GM23338 (cell line): Measurements from ENCODE around the gene CCRL2. TPM values are rescaled to one million over a fixed set of nuclear protein-coding genes. Genes with fewer than 3 reads are reported as not detected.

ENCODE experiments used
- ATAC-seq: fragments of 200-7000 bp; cut with Tn5 transposase; 3 replicates; pipeline ENCODE4 v1.9.1; 2020
- DNase-seq: peaks from one replicate; pipeline ENCODE4 v3.0.0-alpha.2; 2015; ENCODE audit warnings: low spot score
- H2AFZ ChIP-seq: fragments of 200-600 bp; sonication (generic); 2 replicates; pipeline ENCODE4 v1.8.0; 2016; ENCODE audit warnings: antibody characterized with exemption, mild to moderate bottlenecking, moderate library complexity
- H3F3A ChIP-seq: fragments of 200-600 bp; sonication (generic); replicated peaks from 2 replicates; pipeline ENCODE4 v1.8.0; 2017; ENCODE audit warnings: antibody characterized with exemption, mixed run types, low read depth
- H3K27ac ChIP-seq: fragments of 200-600 bp; sonication (generic); 2 replicates; pipeline ENCODE4 v1.6.1; 2016; ENCODE audit warnings: low read depth
- H3K27me3 ChIP-seq: fragments of 200-600 bp; sonication (generic); 2 replicates; pipeline ENCODE4 v1.8.0; 2016; ENCODE audit warnings: mild to moderate bottlenecking, mixed run types, moderate library complexity; ENCODE audit not compliant: insufficient read depth
- H3K36me3 ChIP-seq: fragments of 200-600 bp; sonication (generic); 2 replicates; pipeline ENCODE4 v1.8.0; 2016; ENCODE audit warnings: mild to moderate bottlenecking; ENCODE audit not compliant: insufficient read depth
- H3K4me1 ChIP-seq: fragments of 200-600 bp; sonication (generic); 2 replicates; pipeline ENCODE4 v1.8.0; 2016; ENCODE audit warnings: mild to moderate bottlenecking, moderate library complexity; ENCODE audit not compliant: insufficient read depth
- H3K4me2 ChIP-seq: fragments of 200-600 bp; sonication (generic); 2 replicates; pipeline ENCODE4 v1.7.1; 2017; ENCODE audit warnings: mixed run types
- H3K4me3 ChIP-seq: fragments of 200-600 bp; sonication (generic); 2 replicates; pipeline ENCODE4 v1.6.1; 2016; ENCODE audit warnings: mixed run types
- H3K79me2 ChIP-seq: fragments of 200-600 bp; sonication (generic); replicated peaks from 2 replicates; pipeline ENCODE4 v1.8.0; 2017; ENCODE audit warnings: mild to moderate bottlenecking; ENCODE audit not compliant: insufficient read depth
- H3K9me2 ChIP-seq: fragments of 200-600 bp; sonication (generic); 2 replicates; pipeline ENCODE4 v1.8.0; 2017; ENCODE audit not compliant: insufficient read depth
- H4K20me1 ChIP-seq: fragments of 200-600 bp; sonication (generic); replicated peaks from 2 replicates; pipeline ENCODE4 v1.8.0; 2017; ENCODE audit warnings: mild to moderate bottlenecking; ENCODE audit not compliant: insufficient read depth
- H3K27ac Mint-ChIP-seq: 2 replicates; pipeline ENCODE4 v1.8.0; 2020; ENCODE audit warnings: inconsistent platforms, mild to moderate bottlenecking, moderate library complexity, mixed read lengths
- H3K27me3 Mint-ChIP-seq: 3 replicates; pipeline ENCODE4 v1.8.0; 2022; ENCODE audit warnings: low read depth, mild to moderate bottlenecking, moderate library complexity, mixed read lengths, inconsistent platforms; ENCODE audit not compliant: insufficient read depth, poor library complexity
- H3K36me3 Mint-ChIP-seq: 3 replicates; pipeline ENCODE4 v1.8.0; 2021; ENCODE audit warnings: low read depth, mild to moderate bottlenecking, inconsistent platforms, moderate library complexity, mixed read lengths
- H3K4me1 Mint-ChIP-seq: 3 replicates; pipeline ENCODE4 v1.8.0; 2020; ENCODE audit warnings: mild to moderate bottlenecking, inconsistent platforms, mixed read lengths
- H3K4me3 Mint-ChIP-seq: 3 replicates; pipeline ENCODE4 v1.8.0; 2021; ENCODE audit warnings: moderate library complexity, mild to moderate bottlenecking, inconsistent platforms, mixed read lengths
- H3K9me3 Mint-ChIP-seq: 3 replicates; pipeline ENCODE4 v1.8.0; 2020; ENCODE audit warnings: moderate library complexity, mild to moderate bottlenecking, inconsistent platforms, mixed read lengths
- CREB1 ChIP-seq: fragments of 250-450 bp; sonication (Bioruptor Pico); IDR thresholded peaks from 2 replicates; pipeline ENCODE4 v1.5.0; 2020; ENCODE audit warnings: low read depth, mild to moderate bottlenecking, moderate library complexity
- EZH2 ChIP-seq: fragments of 200-600 bp; sonication (generic); IDR thresholded peaks from one replicate; pipeline ENCODE4 v1.8.0; 2017; ENCODE audit warnings: antibody characterized with exemption, mild to moderate bottlenecking, low read depth; ENCODE audit not compliant: unreplicated experiment
- EZH2phosphoT487 ChIP-seq: fragments of 200-600 bp; sonication (generic); IDR thresholded peaks from one replicate; pipeline ENCODE4 v1.8.1; 2018; ENCODE audit warnings: antibody characterized with exemption; ENCODE audit not compliant: unreplicated experiment
- JUNB ChIP-seq: IDR thresholded peaks from one replicate; pipeline ENCODE4 v1.6.1; 2016; ENCODE audit warnings: antibody characterized with exemption; ENCODE audit not compliant: unreplicated experiment
- NANOG ChIP-seq: IDR thresholded peaks from 2 replicates; pipeline ENCODE4 v1.6.1; 2016; ENCODE audit warnings: antibody characterized with exemption, borderline replicate concordance
- POLR2AphosphoS5 ChIP-seq: IDR thresholded peaks from 2 replicates; pipeline ENCODE4 v1.6.1; 2016; ENCODE audit warnings: antibody characterized with exemption, low read depth
- STAT1 ChIP-seq: IDR thresholded peaks from one replicate; pipeline ENCODE4 v1.6.1; 2016; ENCODE audit warnings: antibody characterized with exemption; ENCODE audit not compliant: unreplicated experiment
- ZNF114 ChIP-seq: fragments of 250-450 bp; sonication (Bioruptor Pico); IDR thresholded peaks from 2 replicates; pipeline ENCODE4 v1.5.0; 2020; ENCODE audit warnings: mild to moderate bottlenecking, moderate library complexity
- ZNF331 ChIP-seq: fragments of 250-450 bp; sonication (Bioruptor Pico); IDR thresholded peaks from 2 replicates; pipeline ENCODE4 v1.5.0; 2020; ENCODE audit warnings: low read depth, mild to moderate bottlenecking, moderate library complexity
- polyA plus RNA-seq: library from polyadenylated mRNA; unstranded; fragments of >200 nt; fragmentation: Nextera tagmentation; extraction: Ambion mirVana; gene quantifications from 2 replicates; pipeline ENCODE4 v1.2.1, GENCODE V29; 2016
- total RNA-seq: library from RNA; depleted of rRNA; stranded (reverse); fragments of >200 nt; shearing (Covaris generic); gene quantifications from 2 replicates; pipeline ENCODE4 v1.2.3, GENCODE V29; 2014
- TF ChIP-seq, protein P1 (sequence below): IDR thresholded peaks from 2 replicates; pipeline ENCODE4 v1.6.1; 2016; ENCODE audit warnings: antibody characterized with exemption
- TF ChIP-seq, protein P2 (sequence below): IDR thresholded peaks from one replicate; pipeline ENCODE4 v1.6.1; 2018; ENCODE audit warnings: antibody characterized with exemption; ENCODE audit not compliant: unreplicated experiment
- TF ChIP-seq, protein P3 (sequence below): fragments of 250-450 bp; sonication (Bioruptor Pico); IDR thresholded peaks from 2 replicates; pipeline ENCODE4 v1.5.0; 2020; ENCODE audit warnings: mild to moderate bottlenecking, moderate library complexity
- TF ChIP-seq, protein P4 (sequence below), 2 experiments: fragments of 200-600 bp in 1 of 2; sonication (generic) in 1 of 2; conservative IDR thresholded peaks; 2 replicates each; pipeline versions ENCODE4 v1.5.1 to v1.6.1; 2016 to 2017; ENCODE audit warnings: antibody characterized with exemption in 2 of 2, low read depth in 2 of 2, mild to moderate bottlenecking in 2 of 2, moderate library complexity in 1 of 2

Gene CCRL2
- total and polyA plus RNA-seq, 2 experiments from 2014 or later: not detected

DNA sequence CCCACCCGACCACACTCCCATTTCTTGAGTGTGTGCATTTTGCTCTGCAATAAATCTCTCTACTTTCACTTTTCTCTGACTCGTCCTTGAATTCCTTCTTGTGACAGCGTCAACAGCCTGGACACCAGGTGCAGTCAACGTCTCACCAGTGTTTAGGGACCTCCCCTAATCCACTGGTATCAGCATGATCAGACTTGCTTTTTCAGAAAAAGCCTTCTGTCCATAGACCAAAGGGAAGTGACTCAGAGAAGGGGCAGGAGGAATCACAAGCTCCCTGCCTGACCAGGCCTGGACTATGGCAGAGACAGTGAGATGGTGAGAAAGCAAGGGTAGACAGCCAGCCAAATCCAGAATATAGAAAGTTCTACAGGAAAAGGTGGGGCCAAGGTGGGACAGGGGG is 20.9 kb upstream of the CCRL2 start:
- Histone ChIP-seq H3K36me3 (no peaks in the 10 kb centered on the region), H3K4me1 (peaks cover 9% of the 10 kb centered on the region), H3K27me3 (no peaks in the 10 kb centered on the region), H2AFZ (no peak overlapping the region), H4K20me1 (no peaks in the 10 kb centered on the region), H3K79me2 (no peaks in the 10 kb centered on the region), H3K27ac (no peak overlapping the region), H3F3A (no peaks in the 10 kb centered on the region), H3K4me3 (no peak overlapping the region), H3K9me2 (peaks cover 6% of the 10 kb centered on the region; the same call in 1 of the 2 replicates), H3K4me2 (no peak overlapping the region)
- H3K9me3 Mint-ChIP-seq: no peaks in the 10 kb centered on the region
- H3K4me1 Mint-ChIP-seq: peaks cover 19% of the 10 kb centered on the region
- H3K27ac Mint-ChIP-seq: no peak overlapping the region
- DNase-seq: no peak
- no peak for ATAC-seq
- no peaks in the 10 kb centered on the region for H3K36me3 Mint-ChIP-seq
- H3K4me3 Mint-ChIP-seq: no peak overlapping the region
- no peak for TF ChIP-seq STAT1
- no peak for TF ChIP-seq ZNF331
- TF ChIP-seq, protein P1, sequence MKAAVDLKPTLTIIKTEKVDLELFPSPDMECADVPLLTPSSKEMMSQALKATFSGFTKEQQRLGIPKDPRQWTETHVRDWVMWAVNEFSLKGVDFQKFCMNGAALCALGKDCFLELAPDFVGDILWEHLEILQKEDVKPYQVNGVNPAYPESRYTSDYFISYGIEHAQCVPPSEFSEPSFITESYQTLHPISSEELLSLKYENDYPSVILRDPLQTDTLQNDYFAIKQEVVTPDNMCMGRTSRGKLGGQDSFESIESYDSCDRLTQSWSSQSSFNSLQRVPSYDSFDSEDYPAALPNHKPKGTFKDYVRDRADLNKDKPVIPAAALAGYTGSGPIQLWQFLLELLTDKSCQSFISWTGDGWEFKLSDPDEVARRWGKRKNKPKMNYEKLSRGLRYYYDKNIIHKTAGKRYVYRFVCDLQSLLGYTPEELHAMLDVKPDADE: no peak
- no peak for TF ChIP-seq ZNF114
- TF ChIP-seq, protein P2, sequence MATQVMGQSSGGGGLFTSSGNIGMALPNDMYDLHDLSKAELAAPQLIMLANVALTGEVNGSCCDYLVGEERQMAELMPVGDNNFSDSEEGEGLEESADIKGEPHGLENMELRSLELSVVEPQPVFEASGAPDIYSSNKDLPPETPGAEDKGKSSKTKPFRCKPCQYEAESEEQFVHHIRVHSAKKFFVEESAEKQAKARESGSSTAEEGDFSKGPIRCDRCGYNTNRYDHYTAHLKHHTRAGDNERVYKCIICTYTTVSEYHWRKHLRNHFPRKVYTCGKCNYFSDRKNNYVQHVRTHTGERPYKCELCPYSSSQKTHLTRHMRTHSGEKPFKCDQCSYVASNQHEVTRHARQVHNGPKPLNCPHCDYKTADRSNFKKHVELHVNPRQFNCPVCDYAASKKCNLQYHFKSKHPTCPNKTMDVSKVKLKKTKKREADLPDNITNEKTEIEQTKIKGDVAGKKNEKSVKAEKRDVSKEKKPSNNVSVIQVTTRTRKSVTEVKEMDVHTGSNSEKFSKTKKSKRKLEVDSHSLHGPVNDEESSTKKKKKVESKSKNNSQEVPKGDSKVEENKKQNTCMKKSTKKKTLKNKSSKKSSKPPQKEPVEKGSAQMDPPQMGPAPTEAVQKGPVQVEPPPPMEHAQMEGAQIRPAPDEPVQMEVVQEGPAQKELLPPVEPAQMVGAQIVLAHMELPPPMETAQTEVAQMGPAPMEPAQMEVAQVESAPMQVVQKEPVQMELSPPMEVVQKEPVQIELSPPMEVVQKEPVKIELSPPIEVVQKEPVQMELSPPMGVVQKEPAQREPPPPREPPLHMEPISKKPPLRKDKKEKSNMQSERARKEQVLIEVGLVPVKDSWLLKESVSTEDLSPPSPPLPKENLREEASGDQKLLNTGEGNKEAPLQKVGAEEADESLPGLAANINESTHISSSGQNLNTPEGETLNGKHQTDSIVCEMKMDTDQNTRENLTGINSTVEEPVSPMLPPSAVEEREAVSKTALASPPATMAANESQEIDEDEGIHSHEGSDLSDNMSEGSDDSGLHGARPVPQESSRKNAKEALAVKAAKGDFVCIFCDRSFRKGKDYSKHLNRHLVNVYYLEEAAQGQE: no peak
- TF ChIP-seq EZH2phosphoT487: no peak
- TF ChIP-seq, protein P3, sequence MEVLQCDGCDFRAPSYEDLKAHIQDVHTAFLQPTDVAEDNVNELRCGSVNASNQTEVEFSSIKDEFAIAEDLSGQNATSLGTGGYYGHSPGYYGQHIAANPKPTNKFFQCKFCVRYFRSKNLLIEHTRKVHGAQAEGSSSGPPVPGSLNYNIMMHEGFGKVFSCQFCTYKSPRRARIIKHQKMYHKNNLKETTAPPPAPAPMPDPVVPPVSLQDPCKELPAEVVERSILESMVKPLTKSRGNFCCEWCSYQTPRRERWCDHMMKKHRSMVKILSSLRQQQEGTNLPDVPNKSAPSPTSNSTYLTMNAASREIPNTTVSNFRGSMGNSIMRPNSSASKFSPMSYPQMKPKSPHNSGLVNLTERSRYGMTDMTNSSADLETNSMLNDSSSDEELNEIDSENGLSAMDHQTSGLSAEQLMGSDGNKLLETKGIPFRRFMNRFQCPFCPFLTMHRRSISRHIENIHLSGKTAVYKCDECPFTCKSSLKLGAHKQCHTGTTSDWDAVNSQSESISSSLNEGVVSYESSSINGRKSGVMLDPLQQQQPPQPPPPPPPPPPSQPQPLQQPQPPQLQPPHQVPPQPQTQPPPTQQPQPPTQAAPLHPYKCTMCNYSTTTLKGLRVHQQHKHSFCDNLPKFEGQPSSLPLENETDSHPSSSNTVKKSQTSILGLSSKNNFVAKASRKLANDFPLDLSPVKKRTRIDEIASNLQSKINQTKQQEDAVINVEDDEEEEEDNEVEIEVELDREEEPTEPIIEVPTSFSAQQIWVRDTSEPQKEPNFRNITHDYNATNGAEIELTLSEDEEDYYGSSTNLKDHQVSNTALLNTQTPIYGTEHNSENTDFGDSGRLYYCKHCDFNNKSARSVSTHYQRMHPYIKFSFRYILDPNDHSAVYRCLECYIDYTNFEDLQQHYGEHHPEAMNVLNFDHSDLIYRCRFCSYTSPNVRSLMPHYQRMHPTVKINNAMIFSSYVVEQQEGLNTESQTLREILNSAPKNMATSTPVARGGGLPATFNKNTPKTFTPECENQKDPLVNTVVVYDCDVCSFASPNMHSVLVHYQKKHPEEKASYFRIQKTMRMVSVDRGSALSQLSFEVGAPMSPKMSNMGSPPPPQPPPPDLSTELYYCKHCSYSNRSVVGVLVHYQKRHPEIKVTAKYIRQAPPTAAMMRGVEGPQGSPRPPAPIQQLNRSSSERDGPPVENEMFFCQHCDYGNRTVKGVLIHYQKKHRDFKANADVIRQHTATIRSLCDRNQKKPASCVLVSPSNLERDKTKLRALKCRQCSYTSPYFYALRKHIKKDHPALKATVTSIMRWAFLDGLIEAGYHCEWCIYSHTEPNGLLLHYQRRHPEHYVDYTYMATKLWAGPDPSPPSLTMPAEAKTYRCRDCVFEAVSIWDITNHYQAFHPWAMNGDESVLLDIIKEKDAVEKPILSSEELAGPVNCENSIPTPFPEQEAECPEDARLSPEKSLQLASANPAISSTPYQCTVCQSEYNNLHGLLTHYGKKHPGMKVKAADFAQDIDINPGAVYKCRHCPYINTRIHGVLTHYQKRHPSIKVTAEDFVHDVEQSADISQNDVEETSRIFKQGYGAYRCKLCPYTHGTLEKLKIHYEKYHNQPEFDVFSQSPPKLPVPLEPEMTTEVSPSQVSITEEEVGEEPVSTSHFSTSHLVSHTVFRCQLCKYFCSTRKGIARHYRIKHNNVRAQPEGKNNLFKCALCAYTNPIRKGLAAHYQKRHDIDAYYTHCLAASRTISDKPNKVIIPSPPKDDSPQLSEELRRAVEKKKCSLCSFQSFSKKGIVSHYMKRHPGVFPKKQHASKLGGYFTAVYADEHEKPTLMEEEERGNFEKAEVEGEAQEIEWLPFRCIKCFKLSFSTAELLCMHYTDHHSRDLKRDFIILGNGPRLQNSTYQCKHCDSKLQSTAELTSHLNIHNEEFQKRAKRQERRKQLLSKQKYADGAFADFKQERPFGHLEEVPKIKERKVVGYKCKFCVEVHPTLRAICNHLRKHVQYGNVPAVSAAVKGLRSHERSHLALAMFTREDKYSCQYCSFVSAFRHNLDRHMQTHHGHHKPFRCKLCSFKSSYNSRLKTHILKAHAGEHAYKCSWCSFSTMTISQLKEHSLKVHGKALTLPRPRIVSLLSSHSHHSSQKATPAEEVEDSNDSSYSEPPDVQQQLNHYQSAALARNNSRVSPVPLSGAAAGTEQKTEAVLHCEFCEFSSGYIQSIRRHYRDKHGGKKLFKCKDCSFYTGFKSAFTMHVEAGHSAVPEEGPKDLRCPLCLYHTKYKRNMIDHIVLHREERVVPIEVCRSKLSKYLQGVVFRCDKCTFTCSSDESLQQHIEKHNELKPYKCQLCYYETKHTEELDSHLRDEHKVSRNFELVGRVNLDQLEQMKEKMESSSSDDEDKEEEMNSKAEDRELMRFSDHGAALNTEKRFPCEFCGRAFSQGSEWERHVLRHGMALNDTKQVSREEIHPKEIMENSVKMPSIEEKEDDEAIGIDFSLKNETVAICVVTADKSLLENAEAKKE (CRISPR knock-in tag): no peak
- TF ChIP-seq JUNB: no peak
- TF ChIP-seq EZH2: no peak
- TF ChIP-seq, protein P4, sequence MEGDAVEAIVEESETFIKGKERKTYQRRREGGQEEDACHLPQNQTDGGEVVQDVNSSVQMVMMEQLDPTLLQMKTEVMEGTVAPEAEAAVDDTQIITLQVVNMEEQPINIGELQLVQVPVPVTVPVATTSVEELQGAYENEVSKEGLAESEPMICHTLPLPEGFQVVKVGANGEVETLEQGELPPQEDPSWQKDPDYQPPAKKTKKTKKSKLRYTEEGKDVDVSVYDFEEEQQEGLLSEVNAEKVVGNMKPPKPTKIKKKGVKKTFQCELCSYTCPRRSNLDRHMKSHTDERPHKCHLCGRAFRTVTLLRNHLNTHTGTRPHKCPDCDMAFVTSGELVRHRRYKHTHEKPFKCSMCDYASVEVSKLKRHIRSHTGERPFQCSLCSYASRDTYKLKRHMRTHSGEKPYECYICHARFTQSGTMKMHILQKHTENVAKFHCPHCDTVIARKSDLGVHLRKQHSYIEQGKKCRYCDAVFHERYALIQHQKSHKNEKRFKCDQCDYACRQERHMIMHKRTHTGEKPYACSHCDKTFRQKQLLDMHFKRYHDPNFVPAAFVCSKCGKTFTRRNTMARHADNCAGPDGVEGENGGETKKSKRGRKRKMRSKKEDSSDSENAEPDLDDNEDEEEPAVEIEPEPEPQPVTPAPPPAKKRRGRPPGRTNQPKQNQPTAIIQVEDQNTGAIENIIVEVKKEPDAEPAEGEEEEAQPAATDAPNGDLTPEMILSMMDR (conservative IDR thresholded peaks at IDR 0.05; ENCODE audit: low read depth in 2 of 2): no peak
- no peak for TF ChIP-seq POLR2AphosphoS5
- no peak for TF ChIP-seq CREB1 (CRISPR knock-in tag)
- no peak for TF ChIP-seq NANOG
- H3K27me3 Mint-ChIP-seq: no peaks in the 10 kb centered on the region
